Neural progenitor cell (in vitro differentiated cells): ENCODE data around the gene CATSPER4.

Experiments used
- EZH2 ChIP-seq: fragments of 200-600 bp; sonication (generic); IDR thresholded peaks from 2 replicates; pipeline ENCODE4 v1.6.1; 2017; ENCODE audit warnings: antibody characterized with exemption, mild to moderate bottlenecking, moderate library complexity
- EZH2phosphoT487 ChIP-seq: fragments of 200-600 bp; sonication (generic); IDR thresholded peaks from 2 replicates; pipeline ENCODE4 v1.6.1; 2017; ENCODE audit warnings: antibody characterized with exemption
- TF ChIP-seq, protein P1 (sequence below): fragments of 200-600 bp; sonication (generic); IDR thresholded peaks from 2 replicates; pipeline ENCODE4 v1.5.1; 2017; ENCODE audit warnings: antibody characterized with exemption, mild to moderate bottlenecking

DNA sequence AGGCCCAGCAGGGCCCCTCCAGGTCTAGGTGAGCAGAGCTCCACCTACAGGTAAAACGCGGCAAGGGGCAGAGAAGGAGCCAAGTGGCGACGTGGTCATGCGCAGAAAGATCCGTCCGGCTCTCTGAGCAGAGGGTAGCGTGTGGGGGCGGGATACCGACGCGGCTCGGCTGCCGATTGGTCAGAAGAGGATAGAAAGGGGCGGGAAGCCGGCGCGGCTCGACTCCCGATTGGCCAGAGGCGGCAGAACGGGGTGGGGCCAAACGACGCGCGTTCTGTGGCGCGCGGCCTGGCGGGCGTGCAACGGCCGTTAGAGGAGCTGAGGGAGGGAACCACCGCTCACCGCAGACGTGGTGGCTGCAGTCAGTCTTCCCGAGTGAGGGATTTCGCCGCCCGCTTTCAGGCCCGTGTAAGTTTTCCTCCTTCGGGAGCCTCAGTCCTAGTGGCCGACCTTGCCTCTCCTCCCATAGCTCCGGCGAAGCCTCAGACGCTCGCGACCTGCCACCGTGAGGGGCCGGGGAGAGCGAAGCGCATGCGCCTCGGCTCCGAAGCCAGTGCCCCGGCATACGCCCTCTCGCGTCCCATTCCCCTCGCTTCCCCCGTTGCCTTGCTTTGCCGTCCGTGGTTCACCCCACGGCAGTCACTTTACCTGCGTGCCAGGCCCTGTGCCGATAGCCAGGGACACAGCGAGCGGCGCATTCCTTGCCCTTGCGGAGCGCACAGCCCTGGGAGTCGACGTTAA, 43.7 kb downstream of the CATSPER4 start, which contains the start of gene CEP85:
- TF ChIP-seq, protein P1, sequence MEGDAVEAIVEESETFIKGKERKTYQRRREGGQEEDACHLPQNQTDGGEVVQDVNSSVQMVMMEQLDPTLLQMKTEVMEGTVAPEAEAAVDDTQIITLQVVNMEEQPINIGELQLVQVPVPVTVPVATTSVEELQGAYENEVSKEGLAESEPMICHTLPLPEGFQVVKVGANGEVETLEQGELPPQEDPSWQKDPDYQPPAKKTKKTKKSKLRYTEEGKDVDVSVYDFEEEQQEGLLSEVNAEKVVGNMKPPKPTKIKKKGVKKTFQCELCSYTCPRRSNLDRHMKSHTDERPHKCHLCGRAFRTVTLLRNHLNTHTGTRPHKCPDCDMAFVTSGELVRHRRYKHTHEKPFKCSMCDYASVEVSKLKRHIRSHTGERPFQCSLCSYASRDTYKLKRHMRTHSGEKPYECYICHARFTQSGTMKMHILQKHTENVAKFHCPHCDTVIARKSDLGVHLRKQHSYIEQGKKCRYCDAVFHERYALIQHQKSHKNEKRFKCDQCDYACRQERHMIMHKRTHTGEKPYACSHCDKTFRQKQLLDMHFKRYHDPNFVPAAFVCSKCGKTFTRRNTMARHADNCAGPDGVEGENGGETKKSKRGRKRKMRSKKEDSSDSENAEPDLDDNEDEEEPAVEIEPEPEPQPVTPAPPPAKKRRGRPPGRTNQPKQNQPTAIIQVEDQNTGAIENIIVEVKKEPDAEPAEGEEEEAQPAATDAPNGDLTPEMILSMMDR, result peak; percentile 89
- TF ChIP-seq EZH2, result no peak
- TF ChIP-seq EZH2phosphoT487, result no peak
